ENCODE measurements around the gene FOXP2.

Gene FOXP2

DNA sequence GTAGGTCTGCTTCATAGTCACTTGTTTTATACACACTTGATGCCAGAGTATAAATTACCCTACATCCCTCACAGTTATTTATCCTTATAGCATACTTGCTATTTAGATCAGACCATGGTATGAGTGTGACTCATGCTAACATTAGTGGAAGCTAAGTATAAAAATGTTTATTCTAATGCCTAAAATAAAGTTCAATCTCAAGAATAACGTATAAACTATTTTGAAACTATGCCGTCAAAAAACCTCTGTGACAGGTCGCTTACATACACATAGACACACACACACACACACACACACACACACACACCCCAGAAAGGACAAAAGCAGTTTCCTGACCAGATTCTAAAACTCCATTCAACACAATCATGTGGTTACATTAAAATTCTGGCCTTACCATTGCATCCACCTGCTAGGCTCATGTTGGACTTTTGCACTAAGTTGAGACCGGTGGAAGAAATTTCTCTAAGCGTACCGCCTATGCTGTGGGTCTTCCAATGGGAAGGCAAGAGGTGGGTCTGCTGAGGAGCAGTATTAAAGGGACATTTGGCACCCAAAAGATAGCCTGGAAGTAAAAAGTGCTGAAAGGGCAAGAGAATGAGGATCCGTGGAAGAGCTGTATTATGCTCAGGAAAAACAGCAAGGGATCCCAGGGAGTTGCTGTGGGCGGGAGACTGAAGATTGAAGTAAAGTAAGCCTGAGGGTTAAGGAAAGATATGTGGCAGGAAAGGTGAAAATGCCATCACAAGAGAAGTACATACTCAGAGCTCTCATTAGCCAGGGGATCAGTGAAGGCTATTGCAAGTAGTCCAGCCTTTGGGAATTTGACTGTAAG lies 5.0 kb downstream of the FOXP2 start:
- no peak overlapping the region for H3K4me3 ChIP-seq (ENCODE audit: low read depth, low read length)
- H3K9me3 ChIP-seq (ENCODE audit: control insufficient read depth, low read length), result no peaks in the 10 kb centered on the region
- no peak overlapping the region for H2AFZ ChIP-seq
- H3K4me1 ChIP-seq, result no peaks in the 10 kb centered on the region
- TF ChIP-seq, protein P1, sequence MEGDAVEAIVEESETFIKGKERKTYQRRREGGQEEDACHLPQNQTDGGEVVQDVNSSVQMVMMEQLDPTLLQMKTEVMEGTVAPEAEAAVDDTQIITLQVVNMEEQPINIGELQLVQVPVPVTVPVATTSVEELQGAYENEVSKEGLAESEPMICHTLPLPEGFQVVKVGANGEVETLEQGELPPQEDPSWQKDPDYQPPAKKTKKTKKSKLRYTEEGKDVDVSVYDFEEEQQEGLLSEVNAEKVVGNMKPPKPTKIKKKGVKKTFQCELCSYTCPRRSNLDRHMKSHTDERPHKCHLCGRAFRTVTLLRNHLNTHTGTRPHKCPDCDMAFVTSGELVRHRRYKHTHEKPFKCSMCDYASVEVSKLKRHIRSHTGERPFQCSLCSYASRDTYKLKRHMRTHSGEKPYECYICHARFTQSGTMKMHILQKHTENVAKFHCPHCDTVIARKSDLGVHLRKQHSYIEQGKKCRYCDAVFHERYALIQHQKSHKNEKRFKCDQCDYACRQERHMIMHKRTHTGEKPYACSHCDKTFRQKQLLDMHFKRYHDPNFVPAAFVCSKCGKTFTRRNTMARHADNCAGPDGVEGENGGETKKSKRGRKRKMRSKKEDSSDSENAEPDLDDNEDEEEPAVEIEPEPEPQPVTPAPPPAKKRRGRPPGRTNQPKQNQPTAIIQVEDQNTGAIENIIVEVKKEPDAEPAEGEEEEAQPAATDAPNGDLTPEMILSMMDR (IDR thresholded peaks at IDR 0.05), result no peak
- H3K9ac ChIP-seq, result no peak overlapping the region
- no peaks in the 10 kb centered on the region for H3K79me2 ChIP-seq
- no peaks in the 10 kb centered on the region for H3K27me3 ChIP-seq (ENCODE audit: control insufficient read depth, insufficient read depth, low read length)
- no peak overlapping the region for H3K4me2 ChIP-seq (ENCODE audit: low read length)
- no peak overlapping the region for H3K27ac ChIP-seq
- H3K36me3 ChIP-seq (ENCODE audit: control insufficient read depth, insufficient read depth, low read length), result no peaks in the 10 kb centered on the region

DNA sequence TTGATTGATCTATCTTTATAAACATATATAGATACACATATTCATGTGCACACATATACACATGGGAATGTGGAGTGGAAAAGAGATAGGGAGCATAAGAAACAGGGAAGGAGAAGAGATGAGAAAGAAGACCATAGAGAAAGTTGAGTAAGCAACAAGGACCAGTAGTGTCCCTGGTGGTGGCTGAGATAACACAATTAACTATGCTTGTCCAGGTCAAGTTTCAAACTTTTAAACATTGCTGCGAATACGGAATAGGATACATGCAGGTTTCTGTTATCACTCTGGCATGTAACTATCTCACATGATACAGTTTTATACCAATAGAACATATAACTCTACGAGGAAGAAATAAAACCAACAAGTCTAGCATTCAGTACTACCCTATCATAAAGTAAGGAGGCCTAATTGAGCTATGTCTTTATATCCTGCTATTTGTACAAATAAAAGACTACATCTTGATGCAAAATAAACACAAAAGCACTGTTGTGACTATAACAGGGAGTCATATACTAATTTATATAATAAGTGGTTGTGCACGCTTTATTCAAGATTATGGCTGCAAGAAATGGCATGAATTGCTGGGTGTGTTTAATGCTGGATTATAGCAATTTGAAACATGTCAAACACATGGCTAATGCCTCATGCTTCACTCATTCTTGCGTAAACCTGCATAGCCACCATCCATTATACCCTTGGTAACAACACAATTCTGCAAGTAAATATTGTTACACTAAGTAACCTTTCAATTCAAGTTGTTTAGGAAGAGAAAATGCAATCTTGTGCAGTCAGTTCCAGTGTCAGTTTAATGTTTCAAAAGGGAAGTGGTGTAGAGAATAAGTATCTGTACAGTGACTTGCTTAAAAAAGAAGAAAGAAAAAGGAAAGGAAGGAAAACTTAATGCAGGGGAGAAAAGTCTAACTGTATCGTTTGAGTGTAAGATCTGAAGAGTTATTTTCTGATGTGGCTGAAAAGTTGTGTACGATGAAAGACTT lies 8.2 kb downstream of the FOXP2 start:
- Histone ChIP-seq H3K4me2 (ENCODE audit: low read length) (no peak overlapping the region), H3K36me3 (ENCODE audit: control insufficient read depth, insufficient read depth, low read length) (no peaks in the 10 kb centered on the region), H3K9me3 (ENCODE audit: control insufficient read depth, low read length) (no peaks in the 10 kb centered on the region), H3K27me3 (ENCODE audit: control insufficient read depth, insufficient read depth, low read length) (no peaks in the 10 kb centered on the region), H3K4me3 (ENCODE audit: low read depth, low read length) (no peak overlapping the region), H2AFZ (no peak overlapping the region), H3K79me2 (no peaks in the 10 kb centered on the region), H3K27ac (no peak overlapping the region), H3K4me1 (no peaks in the 10 kb centered on the region), H3K9ac (no peak overlapping the region)
- TF ChIP-seq, protein P1 (IDR thresholded peaks at IDR 0.05), result no peak

DNA sequence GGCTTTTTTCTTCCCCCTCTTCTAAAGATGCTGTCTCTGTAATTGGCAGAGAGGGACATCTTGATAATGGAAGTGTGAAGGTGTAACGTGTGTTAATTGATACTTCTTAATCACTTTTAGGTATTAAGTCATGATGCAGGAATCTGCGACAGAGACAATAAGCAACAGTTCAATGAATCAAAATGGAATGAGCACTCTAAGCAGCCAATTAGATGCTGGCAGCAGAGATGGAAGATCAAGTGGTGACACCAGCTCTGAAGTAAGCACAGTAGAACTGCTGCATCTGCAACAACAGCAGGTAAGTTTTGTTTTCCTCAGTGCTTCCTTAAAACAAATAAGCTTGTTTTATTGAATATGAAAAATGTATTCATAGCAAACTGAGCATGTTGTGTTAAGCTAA lies 11.8 kb downstream of the FOXP2 start:
- no peak overlapping the region for H3K4me2 ChIP-seq (ENCODE audit: low read length)
- H3K9ac ChIP-seq, result no peak overlapping the region
- no peak overlapping the region for H3K4me3 ChIP-seq (ENCODE audit: low read depth, low read length)
- H2AFZ ChIP-seq, result no peak overlapping the region
- H3K79me2 ChIP-seq, result no peaks in the 10 kb centered on the region
- no peaks in the 10 kb centered on the region for H3K9me3 ChIP-seq (ENCODE audit: control insufficient read depth, low read length)
- TF ChIP-seq, protein P1 (IDR thresholded peaks at IDR 0.05), result no peak
- H3K27me3 ChIP-seq (ENCODE audit: control insufficient read depth, insufficient read depth, low read length), result no peaks in the 10 kb centered on the region
- no peaks in the 10 kb centered on the region for H3K36me3 ChIP-seq (ENCODE audit: control insufficient read depth, insufficient read depth, low read length)
- H3K27ac ChIP-seq, result no peak overlapping the region
- H3K4me1 ChIP-seq, result no peaks in the 10 kb centered on the region

DNA sequence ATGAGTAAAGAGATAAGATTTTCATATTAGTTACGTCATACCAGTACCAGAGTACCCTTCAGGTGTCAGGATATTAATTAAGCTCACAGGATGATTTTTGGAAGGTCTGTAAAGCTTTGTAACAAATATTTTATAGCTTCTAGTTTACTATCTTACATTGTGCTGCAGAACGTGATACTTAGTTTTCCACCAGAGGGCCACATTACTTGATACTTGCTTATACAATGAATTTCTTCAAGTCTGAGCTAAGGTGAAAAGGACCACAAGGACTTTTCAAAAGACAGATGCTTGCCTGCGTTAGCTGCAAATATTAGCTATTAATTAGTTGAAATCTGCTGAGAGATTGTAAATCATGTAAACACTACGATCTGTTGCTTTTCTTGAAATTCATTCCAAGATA lies 12.2 kb downstream of the FOXP2 start:
- TF ChIP-seq, protein P1 (IDR thresholded peaks at IDR 0.05), result no peak
- Histone ChIP-seq H3K4me3 (ENCODE audit: low read depth, low read length) (no peak overlapping the region), H3K27ac (no peak overlapping the region), H3K36me3 (ENCODE audit: control insufficient read depth, insufficient read depth, low read length) (no peaks in the 10 kb centered on the region), H3K79me2 (no peaks in the 10 kb centered on the region), H3K9me3 (ENCODE audit: control insufficient read depth, low read length) (no peaks in the 10 kb centered on the region), H2AFZ (no peak overlapping the region), H3K9ac (no peak overlapping the region), H3K27me3 (ENCODE audit: control insufficient read depth, insufficient read depth, low read length) (no peaks in the 10 kb centered on the region), H3K4me1 (no peaks in the 10 kb centered on the region), H3K4me2 (ENCODE audit: low read length) (no peak overlapping the region)
